Activated CD4-positive, alpha-beta T cell treated with anti-CD3 and anti-CD28 coated beads for 48 hours (primary cell): ENCODE measurements around the gene BRSK2.
"Not testable (repeated sequence)": the region's sequence is repeated elsewhere in the genome, so short reads cannot be mapped to it uniquely, and the experiment has no call there.

Source experiments
- DNase-seq: peaks from one replicate; pipeline ENCODE4 v3.0.0-alpha.2; 2020

The BRSK2 gene

DNA sequence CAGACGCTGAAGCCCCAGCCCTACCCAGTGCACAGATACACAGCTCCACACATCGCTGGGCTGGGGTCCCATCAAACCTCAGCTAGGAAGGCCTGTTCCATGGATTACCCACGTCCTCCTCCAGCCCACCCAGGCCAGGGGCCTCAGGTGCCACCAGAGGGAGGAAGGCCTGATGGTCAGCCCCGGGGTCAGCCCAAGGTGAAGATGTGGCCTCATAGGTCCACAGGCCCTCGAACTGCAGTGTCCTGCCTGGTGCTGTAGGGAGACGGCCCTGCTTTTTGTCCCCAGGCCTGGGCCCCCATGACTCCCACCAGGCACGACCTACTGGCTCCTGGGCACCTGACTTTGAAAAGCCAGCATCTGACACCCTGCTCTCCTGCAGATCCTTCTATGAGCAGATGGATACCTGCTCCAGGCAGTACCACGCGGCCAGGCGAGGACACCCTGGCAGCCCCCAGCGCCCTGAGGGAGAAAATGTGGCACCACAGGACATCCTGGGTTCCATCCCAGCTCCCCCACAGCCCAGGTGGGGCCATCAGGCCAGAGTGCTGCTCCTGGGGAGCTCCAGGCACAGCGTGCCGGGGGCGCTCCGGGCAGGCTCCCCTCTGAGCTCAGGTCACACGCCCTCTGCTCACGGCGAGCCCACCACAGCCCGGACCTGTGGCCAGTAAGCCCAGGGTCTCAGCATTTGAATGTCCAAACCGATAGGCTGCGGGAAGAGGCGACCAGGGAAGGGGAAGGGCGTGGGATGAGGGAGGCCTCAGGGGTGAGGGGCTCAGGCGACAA is 112.6 kb downstream of the BRSK2 start:
- no peak for DNase-seq

DNA sequence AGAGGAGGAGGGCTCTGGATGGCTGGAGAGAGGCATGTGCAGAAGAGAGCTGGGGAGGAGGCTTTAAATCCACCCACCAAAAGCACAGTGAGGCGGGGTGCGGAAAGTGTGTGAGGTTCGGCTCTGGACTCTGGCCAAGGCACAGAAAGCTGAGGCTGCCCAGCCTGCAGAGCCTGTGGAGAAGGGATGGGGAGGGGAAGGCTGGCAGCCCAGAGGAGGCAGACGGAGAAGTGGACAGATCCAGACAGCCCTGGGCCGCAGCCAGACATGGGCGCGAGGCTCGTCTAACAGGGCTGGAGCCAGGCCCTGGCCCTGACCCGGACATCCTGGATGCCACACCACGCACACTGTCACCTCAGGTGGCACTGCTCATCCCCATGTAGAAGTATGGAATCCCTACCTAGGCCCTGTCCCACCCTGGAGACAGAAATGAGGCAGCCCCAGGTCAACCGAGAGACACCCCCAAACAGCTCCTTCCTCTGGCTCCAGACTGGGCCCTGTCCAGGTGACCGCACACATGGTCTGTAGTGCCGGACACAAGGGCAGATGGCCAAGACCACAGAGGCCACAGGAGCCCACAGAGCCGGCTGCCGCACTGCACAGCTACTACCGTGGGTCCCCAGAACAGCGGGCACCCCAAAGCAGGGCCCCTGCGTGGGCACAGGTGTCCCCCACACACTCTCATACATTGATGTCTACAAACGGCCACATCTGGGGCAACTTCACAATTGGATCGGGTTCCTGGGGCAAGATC is 113.4 kb downstream of the BRSK2 start:
- DNase-seq: no peak

DNA sequence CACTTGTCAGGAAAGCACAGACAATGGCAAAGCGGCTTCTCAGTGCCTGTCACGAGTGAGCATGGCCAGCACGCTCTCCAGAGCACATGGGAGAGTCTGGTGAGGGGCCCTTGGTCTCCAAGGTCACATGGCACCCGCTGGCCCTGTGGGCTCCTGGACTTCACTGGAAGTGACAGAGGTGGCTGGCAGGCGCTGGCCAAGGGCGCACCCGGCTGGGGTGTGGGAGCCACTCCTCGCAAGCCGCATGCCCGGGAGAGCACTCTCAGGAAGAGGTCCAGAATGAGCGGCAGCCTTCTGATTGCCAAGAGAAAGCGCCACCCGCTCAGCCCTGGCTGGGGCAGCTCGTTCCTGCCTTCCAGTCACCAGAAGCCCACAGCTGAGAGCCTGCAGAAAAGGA is 114.0 kb downstream of the BRSK2 start:
- no peak for DNase-seq

DNA sequence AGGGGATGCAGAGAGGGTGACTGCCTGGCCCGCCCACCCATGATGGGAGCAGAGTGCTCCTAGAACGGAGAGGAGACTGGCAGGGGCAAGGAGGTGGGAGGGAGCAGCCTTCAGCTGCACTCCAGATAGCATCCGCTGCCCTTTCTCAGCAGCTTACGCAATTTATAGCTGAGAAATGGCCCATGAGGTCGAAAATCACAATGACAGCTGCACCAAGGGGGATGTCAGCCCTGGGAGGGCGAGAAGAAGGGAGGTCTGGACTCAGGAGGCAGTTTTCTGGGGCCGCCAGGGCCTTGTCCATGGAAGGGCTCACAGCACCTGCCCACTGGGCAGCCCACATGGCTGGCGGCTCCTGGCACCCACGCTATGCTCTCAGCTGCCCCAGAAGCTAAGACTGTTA is 114.4 kb downstream of the BRSK2 start:
- no peak for DNase-seq

DNA sequence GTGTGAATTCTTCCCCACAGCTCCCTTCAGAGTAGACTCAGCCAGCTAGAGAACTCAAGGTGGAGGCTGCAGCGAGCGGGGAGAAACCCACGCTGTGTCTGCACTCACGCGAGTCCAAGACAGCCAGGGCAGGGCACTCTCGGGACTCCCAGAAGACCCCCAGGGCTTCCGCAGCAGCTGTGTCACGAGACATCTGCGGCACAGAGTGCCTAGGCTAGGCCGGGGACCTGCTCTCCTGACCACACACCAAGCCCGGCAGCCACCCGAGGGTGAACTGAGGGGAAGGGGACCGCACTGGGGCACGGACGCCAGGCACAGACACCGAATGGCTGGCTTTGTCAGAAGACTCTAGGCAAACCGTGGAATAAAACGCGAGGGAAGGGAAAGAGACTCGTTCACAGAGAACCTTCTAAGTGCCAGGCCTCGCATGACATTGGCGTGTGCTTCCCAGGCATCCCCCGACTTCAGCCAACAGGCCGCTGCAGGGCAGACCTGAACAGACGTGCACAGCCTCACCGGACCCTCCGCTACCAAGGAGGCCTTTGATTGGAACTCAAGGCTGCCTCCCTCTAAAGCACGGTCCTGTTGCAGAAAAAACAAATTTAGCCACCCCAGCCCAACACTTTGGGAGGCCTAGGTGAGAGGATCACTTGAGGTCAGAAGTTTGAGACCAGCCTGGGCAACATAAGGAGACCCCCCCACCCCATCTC is 115.0 kb downstream of the BRSK2 start:
- no peak for DNase-seq

DNA sequence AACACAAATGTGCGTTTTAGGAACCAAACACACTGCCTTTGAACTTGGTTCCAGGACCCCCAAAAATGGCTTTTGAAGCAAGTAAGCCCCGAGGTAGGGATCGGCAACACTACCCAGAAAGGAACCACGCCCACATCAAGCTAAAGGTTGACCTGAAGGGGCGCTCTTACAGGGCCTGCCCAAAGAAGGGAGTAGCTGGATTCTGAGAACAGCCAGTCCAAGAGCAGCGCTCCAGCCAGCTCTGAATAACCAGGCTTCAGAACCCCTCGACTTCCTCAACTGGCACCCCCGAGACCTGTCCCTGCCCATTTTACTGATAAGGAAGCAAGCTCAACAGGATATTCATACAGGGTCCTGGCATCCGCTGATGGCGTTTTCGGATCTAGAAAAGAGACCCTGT is 115.7 kb downstream of the BRSK2 start:
- DNase-seq: no peak

DNA sequence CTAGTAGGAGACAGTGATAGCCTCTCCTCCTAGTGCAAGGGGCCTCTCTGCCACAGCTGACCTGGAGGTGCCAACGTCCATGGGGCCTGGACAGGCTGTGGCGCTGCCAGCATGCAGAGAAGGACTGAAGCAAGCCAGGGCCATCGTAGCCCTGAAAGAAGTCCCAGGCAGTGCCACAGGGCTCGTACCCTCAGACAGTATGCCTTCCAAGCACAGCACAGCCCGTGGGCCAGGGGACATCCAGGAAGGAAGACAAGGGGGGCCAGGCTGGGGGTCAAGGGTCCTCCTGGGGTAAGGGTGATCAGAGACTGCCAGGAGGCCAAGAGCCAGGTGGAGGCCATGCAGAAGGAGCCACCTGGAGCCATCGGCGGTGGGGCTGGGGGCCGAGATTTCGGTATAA is 117.2 kb downstream of the BRSK2 start:
- no peak for DNase-seq

DNA sequence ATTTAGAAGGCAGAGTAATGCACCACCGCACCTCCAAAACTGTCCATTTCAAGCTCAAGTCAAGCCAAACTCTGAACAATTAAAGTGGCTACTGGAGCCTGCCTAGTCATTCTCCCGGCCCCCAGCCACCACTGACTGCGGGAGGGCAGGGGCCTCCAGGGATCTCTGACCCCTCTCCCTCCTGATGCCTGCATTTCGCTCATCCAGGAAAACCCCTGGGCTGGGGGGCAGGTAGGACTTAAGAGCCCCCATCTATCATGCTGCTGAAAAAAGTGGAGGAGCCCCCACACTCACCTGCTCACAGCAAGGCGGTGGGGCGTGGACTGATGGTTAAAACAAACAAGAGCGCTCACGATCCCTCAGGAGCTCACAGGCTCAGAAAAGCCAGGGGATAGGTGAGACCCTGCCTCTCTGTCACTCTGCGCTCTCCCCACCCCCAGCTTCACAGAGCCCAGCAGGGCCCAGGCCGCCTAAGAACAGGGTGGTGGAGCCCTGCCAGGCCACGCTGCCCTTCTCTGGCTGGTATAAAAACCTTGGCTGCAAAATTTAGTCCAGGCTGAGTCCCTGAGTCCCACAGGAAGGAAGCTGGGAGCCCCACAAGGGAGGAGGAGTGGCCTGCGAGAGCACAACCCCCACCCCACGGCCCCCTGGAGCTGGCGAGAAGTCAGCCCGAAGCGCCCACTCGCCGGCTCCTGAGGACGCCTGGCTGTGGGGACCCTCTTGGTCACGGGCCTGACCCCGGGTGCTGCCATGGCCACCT is 117.8 kb downstream of the BRSK2 start:
- no peak for DNase-seq

DNA sequence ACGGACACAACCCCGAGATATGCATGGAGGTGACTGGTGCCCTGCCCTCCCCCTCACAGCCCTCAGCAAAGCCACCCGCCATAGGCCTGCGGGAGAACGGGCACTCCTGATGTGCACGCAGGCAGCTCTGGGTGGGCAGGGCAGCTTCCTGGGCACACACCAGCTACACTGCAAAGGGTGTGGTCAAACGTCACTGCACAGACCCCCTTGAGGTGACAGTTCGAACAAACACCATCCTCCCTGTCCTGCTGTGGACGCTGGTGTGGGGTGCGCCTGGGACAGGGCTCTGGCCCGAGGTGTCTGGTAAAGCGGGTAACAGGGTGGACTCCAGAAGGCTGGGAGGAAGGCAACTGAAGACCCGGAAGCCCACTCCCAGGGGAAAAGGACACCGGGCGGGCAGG is 118.8 kb downstream of the BRSK2 start:
- no peak for DNase-seq

DNA sequence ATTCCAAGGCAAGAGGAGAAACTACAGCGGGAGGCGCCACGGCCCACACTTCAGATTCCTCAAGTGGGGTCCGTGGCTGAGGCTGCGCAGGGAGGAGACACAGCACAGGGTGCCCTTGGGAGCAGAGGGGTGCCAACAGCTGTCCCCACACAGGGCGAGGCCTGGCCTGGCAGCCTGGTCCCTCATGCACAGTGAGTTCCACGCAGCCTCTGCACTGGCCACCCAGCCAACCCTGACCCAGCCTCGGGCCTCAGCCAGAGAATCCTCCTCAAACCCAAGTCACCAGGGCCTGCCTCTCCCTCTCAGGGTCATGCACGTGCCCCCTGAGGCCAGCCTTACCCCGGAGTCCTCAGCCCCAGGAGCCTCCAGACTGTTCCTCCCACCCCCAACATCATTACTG is 119.3 kb downstream of the BRSK2 start:
- no peak for DNase-seq

DNA sequence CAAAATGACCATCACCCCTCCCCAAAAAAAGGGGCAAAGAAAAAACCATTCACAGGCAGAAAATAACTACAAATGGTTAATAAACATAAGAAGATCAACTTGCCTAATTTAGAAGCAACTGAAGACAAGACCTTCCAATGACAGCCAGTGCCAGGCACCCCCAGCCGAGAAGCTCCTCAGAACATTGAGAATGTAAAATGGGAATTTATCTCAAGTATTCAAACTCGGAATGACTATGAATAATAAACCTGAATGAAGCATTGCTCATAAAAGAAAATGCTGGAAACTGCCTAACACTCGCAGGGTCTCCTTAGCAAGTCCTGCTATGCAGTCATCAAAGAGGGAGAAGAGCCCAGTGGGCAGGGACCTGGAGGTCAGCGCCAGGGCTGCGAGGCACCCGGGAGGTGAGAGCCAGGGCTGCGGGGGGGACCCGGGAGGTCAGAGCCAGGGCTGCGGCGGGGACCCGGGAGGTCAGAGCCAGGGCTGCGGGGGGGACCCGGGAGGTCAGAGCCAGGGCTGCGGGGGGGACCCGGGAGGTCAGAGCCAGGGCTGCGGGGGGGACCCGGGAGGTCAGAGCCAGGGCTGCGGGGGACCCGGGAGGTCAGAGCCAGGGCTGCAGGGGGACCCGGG is 120.0 kb downstream of the BRSK2 start:
- no peak for DNase-seq

DNA sequence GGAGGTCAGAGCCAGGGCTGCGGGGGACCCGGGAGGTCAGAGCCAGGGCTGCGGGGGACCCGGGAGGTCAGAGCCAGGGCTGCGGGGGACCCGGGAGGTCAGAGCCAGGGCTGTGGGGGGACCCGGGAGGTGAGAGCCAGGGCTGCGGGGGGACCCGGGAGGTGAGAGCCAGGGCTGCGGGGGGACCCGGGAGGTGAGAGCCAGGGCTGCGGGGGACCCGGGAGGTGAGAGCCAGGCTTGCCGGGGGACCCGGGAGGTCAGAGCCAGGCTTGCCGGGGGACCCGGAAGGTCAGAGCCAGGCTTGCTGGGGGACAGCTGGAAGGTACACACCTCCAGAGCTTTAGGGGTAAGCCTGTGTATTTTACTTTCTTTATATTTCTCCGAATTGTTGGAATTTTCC is 120.6 kb downstream of the BRSK2 start:
- DNase-seq: not testable (repeated sequence)

DNA sequence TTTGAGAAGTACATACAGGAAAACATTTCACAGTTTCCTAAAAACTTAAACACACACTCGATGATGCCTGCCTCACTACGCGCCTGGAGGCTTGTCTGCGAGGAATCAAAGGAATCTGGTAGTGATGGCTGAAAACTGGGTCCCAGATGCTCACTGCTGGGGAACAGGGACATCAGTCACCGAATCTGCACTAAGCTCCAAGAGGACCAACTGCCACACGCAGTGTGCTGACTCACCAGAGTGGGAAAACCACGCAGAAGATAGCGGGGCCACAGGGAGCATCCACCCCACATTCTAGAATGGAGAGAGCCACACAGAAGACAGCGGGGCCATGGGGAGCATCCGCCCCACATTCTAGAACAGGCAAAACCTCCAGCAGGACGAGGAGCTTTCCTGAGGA is 121.2 kb downstream of the BRSK2 start:
- DNase-seq: no peak

DNA sequence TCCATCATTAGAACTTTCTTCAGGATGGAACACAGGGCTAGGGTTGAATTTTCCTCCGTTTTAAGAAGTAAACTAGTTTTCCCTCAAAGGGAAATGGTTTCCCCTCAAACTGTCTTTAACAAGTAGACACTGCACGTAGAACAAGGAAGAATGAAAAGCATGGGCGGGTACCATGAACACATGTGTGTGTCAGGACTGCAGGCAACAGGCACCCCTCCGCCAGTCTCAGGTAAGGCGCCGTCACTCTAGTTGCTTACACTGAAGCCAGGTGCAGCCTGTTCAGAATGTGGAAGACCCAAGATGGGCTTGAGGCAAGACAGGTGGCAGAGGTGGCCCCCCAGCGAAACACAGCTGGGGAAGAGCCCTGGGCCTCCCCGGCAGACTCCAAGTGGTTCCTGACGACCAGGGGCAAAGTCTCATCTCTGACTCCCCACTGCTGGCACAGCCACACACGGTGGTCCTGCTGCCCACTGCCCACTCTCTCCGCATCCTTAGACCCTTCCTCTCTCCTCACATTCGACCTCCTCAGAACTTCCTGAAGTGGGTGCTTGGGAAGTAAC is 122.3 kb downstream of the BRSK2 start:
- no peak for DNase-seq
